H1 (cell line): ENCODE data around the gene MOB4. TPM values are rescaled to one million over a fixed set of nuclear protein-coding genes. Genes with fewer than 3 reads are reported as not detected.

Experiments
- CTCF ChIA-PET: fragments of 300-600 bp; sonication (Branson Sonifier 250); formaldehyde crosslinking; loops from one replicate; lab custom pipeline; 2021; ENCODE audit not compliant: partially characterized antibody; lab: Charles Lee
- POLR2A ChIA-PET: fragments of 300-600 bp; sonication (Branson Sonifier 250); formaldehyde crosslinking; loops from one replicate; lab custom pipeline; 2021; ENCODE audit warnings: inconsistent platforms; ENCODE audit not compliant: partially characterized antibody; lab: Charles Lee
- DNase-seq, 2 experiments: peaks; one replicate each; pipeline versions ENCODE4 v3.0.0 to v3.0.0-alpha.2; 2010 to 2022; ENCODE audit warnings: low spot score in 2 of 2, low read depth in 1 of 2, mixed read lengths in 1 of 2
- FAIRE-seq: peaks from 2 replicates; lab custom pipeline; 2011; peaks lifted over from hg19 to GRCh38; lab: Jason Lieb, UNC
- H2AFZ ChIP-seq: 2 replicates; pipeline ENCODE4 v1.8.1; 2012; ENCODE audit warnings: low read length, inconsistent platforms
- H2AK5ac ChIP-seq: 2 replicates; pipeline ENCODE4 v1.6.1; 2013; ENCODE audit warnings: low read depth, low read length
- H2BK120ac ChIP-seq: replicated peaks from 2 replicates; pipeline ENCODE3; 2013; ENCODE audit warnings: low read depth, low read length, inconsistent platforms
- H2BK12ac ChIP-seq: 2 replicates; pipeline ENCODE4 v1.6.1; 2013; ENCODE audit warnings: low read depth, low read length
- H2BK15ac ChIP-seq: 2 replicates; pipeline ENCODE4 v1.6.1; 2013; ENCODE audit warnings: low read length
- H2BK20ac ChIP-seq: 2 replicates; pipeline ENCODE4 v1.6.1; 2013; ENCODE audit warnings: low read length
- H2BK5ac ChIP-seq: 2 replicates; pipeline ENCODE4 v1.6.1; 2013; ENCODE audit warnings: low read depth, low read length
- H3K14ac ChIP-seq: 2 replicates; pipeline ENCODE4 v1.6.1; 2013; ENCODE audit warnings: inconsistent platforms; ENCODE audit not compliant: insufficient read length
- H3K18ac ChIP-seq: 2 replicates; pipeline ENCODE4 v1.6.1; 2013; ENCODE audit warnings: low read length; ENCODE audit errors: extremely low read depth
- H3K23ac ChIP-seq: 2 replicates; pipeline ENCODE4 v1.6.1; 2013; ENCODE audit warnings: inconsistent platforms; ENCODE audit not compliant: insufficient read length
- H3K23me2 ChIP-seq: 2 replicates; pipeline ENCODE4 v1.6.1; 2013; ENCODE audit warnings: low read depth, low read length
- H3K27ac ChIP-seq: 2 replicates; pipeline ENCODE4 v1.6.1; 2011; ENCODE audit warnings: low read depth, low read length, inconsistent platforms
- H3K27me3 ChIP-seq, 4 experiments: replicated peaks in 1 of 4; 1 replicate in 1 of 4; 2 replicates in 3 of 4; pipeline versions ENCODE4 v1.6.1 to v1.8.1; 2011 to 2013; ENCODE audit warnings: low read length in 3 of 4, mild to moderate bottlenecking in 3 of 4, inconsistent platforms in 2 of 4, mixed read lengths in 2 of 4, moderate library complexity in 1 of 4; ENCODE audit not compliant: control insufficient read depth in 3 of 4, insufficient read depth in 3 of 4; ENCODE audit errors: extremely low read depth in 1 of 4
- H3K36me3 ChIP-seq, 4 experiments: 2 replicates each; pipeline versions ENCODE4 v1.6.1 to v1.8.1; 2011 to 2013; ENCODE audit warnings: mild to moderate bottlenecking in 4 of 4, low read length in 3 of 4, moderate library complexity in 2 of 4, control low read depth in 1 of 4, inconsistent platforms in 1 of 4; ENCODE audit not compliant: insufficient read depth in 4 of 4, control insufficient read depth in 2 of 4
- H3K4ac ChIP-seq: replicated peaks from 2 replicates; pipeline ENCODE3; 2013; ENCODE audit warnings: low read length, low read depth, mixed read lengths, inconsistent platforms; ENCODE audit not compliant: insufficient read length
- H3K4me1 ChIP-seq, 4 experiments: replicated peaks in 1 of 4; 1 replicate in 1 of 4; 2 replicates in 3 of 4; pipeline versions ENCODE4 v1.6.1 to v1.8.1; 2011 to 2013; ENCODE audit warnings: low read length in 3 of 4, inconsistent platforms in 2 of 4, mixed read lengths in 1 of 4; ENCODE audit not compliant: insufficient read depth in 4 of 4, control insufficient read depth in 3 of 4
- H3K4me2 ChIP-seq, 2 experiments: 2 replicates each; pipeline versions ENCODE4 v1.6.1 to v1.8.1; 2011 to 2013; ENCODE audit warnings: low read depth in 2 of 2, low read length in 2 of 2, control low read depth in 1 of 2, inconsistent platforms in 1 of 2, mild to moderate bottlenecking in 1 of 2; ENCODE audit not compliant: insufficient read depth in 1 of 2
- H3K4me3 ChIP-seq, 4 experiments: fragments of 200-600, 300-600 bp in 1 of 4; sonication (generic), shearing (Covaris generic), sonication (Bioruptor Twin) in 1 of 4; 2 replicates each; pipeline versions ENCODE4 v1.5.1 to v1.8.1; 2011 to 2016; ENCODE audit warnings: low read length in 4 of 4, low read depth in 3 of 4, control low read depth in 2 of 4, inconsistent platforms in 2 of 4, mild to moderate bottlenecking in 2 of 4, mixed read lengths in 1 of 4, moderate library complexity in 1 of 4; ENCODE audit not compliant: insufficient read depth in 2 of 4; ENCODE audit errors: extremely low read depth in 1 of 4
- H3K56ac ChIP-seq: replicated peaks from 2 replicates; pipeline ENCODE3; 2013; ENCODE audit warnings: low read depth, mild to moderate bottlenecking, mixed read lengths, low read length, inconsistent platforms; ENCODE audit not compliant: insufficient read length
- H3K79me1 ChIP-seq: 2 replicates; pipeline ENCODE4 v1.6.1; 2013; ENCODE audit warnings: low read depth, low read length, control low read depth
- H3K79me2 ChIP-seq, 2 experiments: 2 replicates each; pipeline versions ENCODE4 v1.6.1 to v1.8.1; 2012 to 2013; ENCODE audit warnings: low read length in 2 of 2, mild to moderate bottlenecking in 2 of 2, inconsistent platforms in 1 of 2; ENCODE audit not compliant: insufficient read depth in 2 of 2, control insufficient read depth in 1 of 2
- H3K9ac ChIP-seq, 4 experiments: replicated peaks in 1 of 4; 1 replicate in 1 of 4; 2 replicates in 3 of 4; pipeline versions ENCODE4 v1.6.1 to v1.8.1; 2011 to 2013; ENCODE audit warnings: low read depth in 3 of 4, low read length in 3 of 4, control low read depth in 2 of 4, mild to moderate bottlenecking in 2 of 4, moderate library complexity in 2 of 4, inconsistent platforms in 1 of 4; ENCODE audit errors: extremely low read depth in 1 of 4
- H3K9me3 ChIP-seq, 2 experiments: 2 replicates each; pipeline versions ENCODE4 v1.6.1 to v1.8.1; 2012 to 2013; ENCODE audit warnings: mild to moderate bottlenecking in 2 of 2, moderate library complexity in 2 of 2, control low read depth in 1 of 2, inconsistent platforms in 1 of 2, low read depth in 1 of 2, low read length in 1 of 2, mixed read lengths in 1 of 2; ENCODE audit not compliant: insufficient read depth in 2 of 2
- H4K20me1 ChIP-seq, 2 experiments: replicated peaks in 1 of 2; 2 replicates each; pipeline versions ENCODE3 to v1.8.1; 2011 to 2013; ENCODE audit warnings: inconsistent platforms in 2 of 2, low read length in 2 of 2, mild to moderate bottlenecking in 1 of 2; ENCODE audit not compliant: insufficient read depth in 2 of 2, control insufficient read depth in 1 of 2
- H4K5ac ChIP-seq: 2 replicates; pipeline ENCODE4 v1.6.1; 2013; ENCODE audit warnings: low read length, low read depth, mixed read lengths, inconsistent platforms; ENCODE audit not compliant: insufficient read length
- H4K8ac ChIP-seq: 2 replicates; pipeline ENCODE4 v1.8.0; 2013; ENCODE audit warnings: mild to moderate bottlenecking, moderate library complexity, low read length, inconsistent platforms; ENCODE audit not compliant: insufficient read depth; ENCODE audit errors: extremely low read depth
- H4K91ac ChIP-seq: replicated peaks from 2 replicates; pipeline ENCODE3; 2013; ENCODE audit warnings: low read length, mixed read lengths, inconsistent platforms; ENCODE audit not compliant: insufficient read length
- GABPA ChIP-seq: IDR thresholded peaks from 2 replicates; pipeline ENCODE4 v1.6.1; 2011; ENCODE audit warnings: mild to moderate bottlenecking, low read length, moderate library complexity, borderline replicate concordance; ENCODE audit not compliant: insufficient read depth
- RXRA ChIP-seq: IDR thresholded peaks from 2 replicates; pipeline ENCODE4 v1.6.1; 2011; ENCODE audit warnings: low read depth, mild to moderate bottlenecking, low read length, moderate library complexity; ENCODE audit not compliant: insufficient read depth
- SIN3A ChIP-seq, 2 experiments: IDR thresholded peaks in 1 of 2; conservative IDR thresholded peaks in 1 of 2; 2 replicates each; pipeline ENCODE4 v1.6.1; 2011 to 2012; ENCODE audit warnings: low read length in 2 of 2, improper control_type of control experiment in 1 of 2, low read depth in 1 of 2, mild to moderate bottlenecking in 1 of 2
- TCF12 ChIP-seq: IDR thresholded peaks from 2 replicates; pipeline ENCODE4 v1.6.1; 2011; ENCODE audit warnings: low read depth, mild to moderate bottlenecking, low read length
- WGBS, 2 experiments: shearing (Covaris generic) in 1 of 2; methylation state at CpG; one replicate each; pipeline versions ENCODE4 v1.1.6 to v1.1.7; 2013 to 2015; ENCODE audit warnings: low lambda C conversion rate in 2 of 2, mixed read lengths in 2 of 2, inconsistent platforms in 1 of 2, low coverage in 1 of 2, missing lambda C conversion rate in 1 of 2; ENCODE audit not compliant: insufficient replicate concordance in 2 of 2, insufficient coverage in 1 of 2, insufficient read length in 1 of 2; ENCODE audit errors: extremely low coverage in 1 of 2, missing lambda C conversion rate in 1 of 2; 5-methylcytosine and 5-hydroxymethylcytosine counted together
- polyA plus RNA-seq, 7 experiments: library from polyadenylated mRNA; depleted of rRNA in 3 of 7; stranded (reverse) in 5 of 7; unstranded in 2 of 7; fragments of >200 nt in 5 of 7; fragments of 200-250 nt in 2 of 7; gene quantifications; 1 replicate in 5 of 7; 2 replicates in 1 of 7; 4 replicates in 1 of 7; pipeline versions ENCODE4 v1.2.1 to v1.2.3, GENCODE V29; 2011 to 2013; ENCODE audit warnings: missing spikeins in 2 of 7, mixed read lengths in 2 of 7
- total RNA-seq: library from RNA; stranded (reverse); fragmentation: NEBNext Ultra II Directional; extraction: Animal tissue kit (Norgen Biotek cat#: 25700); gene quantifications from 2 replicates; pipeline ENCODE4 v1.2.1, GENCODE V29; 2021
- TF ChIP-seq, protein P1 (sequence below), 3 experiments: IDR thresholded peaks; 1 replicate in 2 of 3; 2 replicates in 1 of 3; pipeline versions ENCODE4 v1.5.1 to v1.6.1; 2011; ENCODE audit warnings: low read length in 3 of 3, mild to moderate bottlenecking in 3 of 3, inconsistent platforms in 2 of 3, low read depth in 1 of 3, moderate library complexity in 1 of 3; ENCODE audit not compliant: insufficient read depth in 1 of 3; ENCODE audit errors: control extremely low read depth in 1 of 3

MOB4 gene
- total and polyA plus RNA-seq, 2 of the 8 experiments (the other 6 are each of a cell fraction or from before 2014, with no cell fraction given): 51.5 to 54.2 TPM

DNA sequence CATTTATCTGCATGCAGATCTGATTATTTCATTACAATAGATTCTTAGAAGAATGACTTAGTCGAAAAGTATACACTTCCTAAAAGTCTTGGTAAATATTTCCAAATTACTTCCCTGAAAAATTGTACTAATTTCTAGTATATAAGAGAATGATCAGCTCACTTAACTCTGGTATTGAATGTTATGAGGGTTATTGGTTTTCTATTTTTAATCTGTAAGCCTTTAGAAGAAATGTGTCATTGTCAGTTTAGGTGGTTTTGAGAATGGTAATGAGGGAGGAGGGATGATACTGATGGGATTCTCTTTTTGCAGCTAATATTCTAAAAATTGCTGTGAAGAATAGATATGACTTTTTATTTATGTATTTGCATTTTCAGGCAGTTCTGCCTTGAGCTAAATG, 23.9 kb downstream of the MOB4 start:
- Histone ChIP-seq H3K4ac (no peak overlapping the region), H2BK5ac (no peak overlapping the region), H2BK15ac (no peak overlapping the region), H3K27me3 (no peaks in the 10 kb centered on the region), H2BK120ac (no peak overlapping the region), H3K9ac (no peak overlapping the region), H3K14ac (no peak overlapping the region), H2AK5ac (no peak overlapping the region), H3K4me2 (no peak overlapping the region), H4K91ac (no peak overlapping the region), H4K8ac (no peak overlapping the region), H3K23me2 (no peaks in the 10 kb centered on the region), H3K27ac (no peak overlapping the region), H3K79me2 (peaks cover 0 to 24% of the 10 kb centered on the region in 2 experiments; a peak in 3 of 4 replicates), H3K23ac (no peak overlapping the region), H3K9me3 (no peaks in the 10 kb centered on the region), H3K4me3 (no peak overlapping the region), H3K18ac (no peak overlapping the region), H4K5ac (no peak overlapping the region), H4K20me1 (peaks cover 0 to 3% of the 10 kb centered on the region in 2 experiments), H3K36me3 (peaks cover 2 to 46% (median 25%) of the 10 kb centered on the region in 4 experiments; a peak in 6 of 8 replicates), H2AFZ (no peak overlapping the region), H2BK12ac (no peak overlapping the region), H3K79me1 (no peaks in the 10 kb centered on the region; the same call in 1 of the 2 replicates), H3K4me1 (no peaks in the 10 kb centered on the region), H2BK20ac (no peak overlapping the region), H3K56ac (no peak overlapping the region)
- ChIA-PET CTCF (interaction anchor here (1.2 kb wide), 2 partner anchors 9 to 17 kb away, joined by 5 read pairs; no protein-coding TSS in a partner anchor), POLR2A (interaction anchor here (0.6 kb wide), 1 partner anchor 9 kb away, joined by 3 read pairs; no protein-coding TSS in a partner anchor)
- no peak for FAIRE-seq
- no peak for DNase-seq
- TF ChIP-seq SIN3A (conservative IDR thresholded peaks at IDR 0.05 in 1 of 2, IDR thresholded peaks at IDR 0.05 in 1 of 2; ENCODE audit: low read depth in 1 of 2, low read length in 2 of 2) (no peak), TCF12 (no peak), RXRA (no peak), GABPA (no peak)
- TF ChIP-seq, protein P1, sequence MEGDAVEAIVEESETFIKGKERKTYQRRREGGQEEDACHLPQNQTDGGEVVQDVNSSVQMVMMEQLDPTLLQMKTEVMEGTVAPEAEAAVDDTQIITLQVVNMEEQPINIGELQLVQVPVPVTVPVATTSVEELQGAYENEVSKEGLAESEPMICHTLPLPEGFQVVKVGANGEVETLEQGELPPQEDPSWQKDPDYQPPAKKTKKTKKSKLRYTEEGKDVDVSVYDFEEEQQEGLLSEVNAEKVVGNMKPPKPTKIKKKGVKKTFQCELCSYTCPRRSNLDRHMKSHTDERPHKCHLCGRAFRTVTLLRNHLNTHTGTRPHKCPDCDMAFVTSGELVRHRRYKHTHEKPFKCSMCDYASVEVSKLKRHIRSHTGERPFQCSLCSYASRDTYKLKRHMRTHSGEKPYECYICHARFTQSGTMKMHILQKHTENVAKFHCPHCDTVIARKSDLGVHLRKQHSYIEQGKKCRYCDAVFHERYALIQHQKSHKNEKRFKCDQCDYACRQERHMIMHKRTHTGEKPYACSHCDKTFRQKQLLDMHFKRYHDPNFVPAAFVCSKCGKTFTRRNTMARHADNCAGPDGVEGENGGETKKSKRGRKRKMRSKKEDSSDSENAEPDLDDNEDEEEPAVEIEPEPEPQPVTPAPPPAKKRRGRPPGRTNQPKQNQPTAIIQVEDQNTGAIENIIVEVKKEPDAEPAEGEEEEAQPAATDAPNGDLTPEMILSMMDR (IDR thresholded peaks at IDR 0.05; ENCODE audit: control extremely low read depth in 1 of 3, insufficient read depth in 1 of 3, low read depth in 1 of 3, low read length in 3 of 3): no peak
- 93% methylated on average over 1 of the region's 1 CpG; no CpG with 5 or more reads in 1 of the 2 experiments for WGBS, 2 experiments
